SH-SY5Y (cell line): ENCODE data around the gene SLC40A1.

Experiments used
- GATA2 ChIP-seq: IDR thresholded peaks from 2 replicates; pipeline ENCODE4 v1.6.1; 2011; ENCODE audit warnings: mild to moderate bottlenecking, low read depth, low read length
- GATA3 ChIP-seq: IDR thresholded peaks from 2 replicates; pipeline ENCODE4 v1.6.1; 2011; ENCODE audit warnings: low read depth, mild to moderate bottlenecking, low read length, moderate library complexity

- TF ChIP-seq GATA3 (no peak), GATA2 (no peak)
These were observed 23.2 kb downstream of the SLC40A1 start for GRCh38 chr2:189557373-189557772.
